ENCODE results near the gene PCDHGA10.
"Not testable (repeated sequence)": the region's sequence is repeated elsewhere in the genome, so short reads cannot be mapped to it uniquely, and the experiment has no call there.

Gene PCDHGA10

GRCh38 chr5:141392429-141393198 is 20.2 kb upstream of the PCDHGA10 start, which contains the start of gene PCDHGA8:
PCDHGA8 (plus strand) TSS chr5:141392633; CDS start chr5:141392814, 181 bp downstream.
- peak; percentile 38 for DNase-seq (ENCODE audit: low spot score)

DNA sequence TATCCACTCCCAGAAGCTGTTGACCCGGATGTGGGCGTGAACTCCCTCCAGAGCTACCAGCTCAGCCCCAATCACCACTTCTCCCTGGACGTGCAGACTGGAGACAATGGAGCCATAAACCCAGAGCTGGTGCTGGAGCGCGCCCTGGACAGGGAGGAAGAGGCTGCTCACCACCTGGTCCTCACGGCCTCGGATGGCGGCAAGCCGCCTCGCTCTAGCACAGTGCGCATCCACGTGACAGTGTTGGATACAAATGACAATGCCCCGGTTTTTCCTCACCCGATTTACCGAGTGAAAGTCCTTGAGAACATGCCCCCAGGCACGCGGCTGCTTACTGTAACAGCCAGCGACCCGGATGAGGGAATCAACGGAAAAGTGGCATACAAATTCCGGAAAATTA is 19.5 kb upstream of the PCDHGA10 start:
- DNase-seq (ENCODE audit: low spot score), result no peak

DNA sequence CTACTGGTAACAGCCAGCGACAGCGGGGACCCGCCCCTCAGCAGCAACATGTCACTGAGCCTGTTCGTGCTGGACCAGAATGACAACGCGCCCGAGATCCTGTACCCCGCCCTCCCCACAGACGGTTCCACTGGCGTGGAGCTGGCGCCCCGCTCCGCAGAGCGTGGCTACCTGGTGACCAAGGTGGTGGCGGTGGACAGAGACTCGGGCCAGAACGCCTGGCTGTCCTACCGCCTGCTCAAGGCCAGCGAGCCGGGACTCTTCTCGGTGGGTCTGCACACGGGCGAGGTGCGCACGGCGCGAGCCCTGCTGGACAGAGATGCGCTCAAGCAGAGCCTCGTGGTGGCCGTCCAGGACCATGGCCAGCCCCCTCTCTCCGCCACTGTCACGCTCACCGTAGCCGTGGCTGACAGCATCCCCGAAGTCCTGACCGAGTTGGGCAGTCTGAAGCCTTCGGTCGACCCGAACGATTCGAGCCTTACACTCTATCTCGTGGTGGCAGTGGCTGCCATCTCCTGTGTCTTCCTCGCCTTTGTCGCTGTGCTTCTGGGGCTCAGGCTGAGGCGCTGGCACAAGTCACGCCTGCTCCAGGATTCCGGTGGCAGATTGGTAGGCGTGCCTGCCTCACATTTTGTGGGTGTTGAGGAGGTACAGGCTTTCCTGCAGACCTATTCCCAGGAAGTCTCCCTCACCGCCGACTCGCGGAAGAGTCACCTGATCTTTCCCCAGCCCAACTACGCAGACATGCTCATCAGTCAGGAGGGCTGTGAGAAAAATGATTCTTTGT is 18.2 kb upstream of the PCDHGA10 start:
- DNase-seq (ENCODE audit: low spot score), result not testable (repeated sequence)

DNA sequence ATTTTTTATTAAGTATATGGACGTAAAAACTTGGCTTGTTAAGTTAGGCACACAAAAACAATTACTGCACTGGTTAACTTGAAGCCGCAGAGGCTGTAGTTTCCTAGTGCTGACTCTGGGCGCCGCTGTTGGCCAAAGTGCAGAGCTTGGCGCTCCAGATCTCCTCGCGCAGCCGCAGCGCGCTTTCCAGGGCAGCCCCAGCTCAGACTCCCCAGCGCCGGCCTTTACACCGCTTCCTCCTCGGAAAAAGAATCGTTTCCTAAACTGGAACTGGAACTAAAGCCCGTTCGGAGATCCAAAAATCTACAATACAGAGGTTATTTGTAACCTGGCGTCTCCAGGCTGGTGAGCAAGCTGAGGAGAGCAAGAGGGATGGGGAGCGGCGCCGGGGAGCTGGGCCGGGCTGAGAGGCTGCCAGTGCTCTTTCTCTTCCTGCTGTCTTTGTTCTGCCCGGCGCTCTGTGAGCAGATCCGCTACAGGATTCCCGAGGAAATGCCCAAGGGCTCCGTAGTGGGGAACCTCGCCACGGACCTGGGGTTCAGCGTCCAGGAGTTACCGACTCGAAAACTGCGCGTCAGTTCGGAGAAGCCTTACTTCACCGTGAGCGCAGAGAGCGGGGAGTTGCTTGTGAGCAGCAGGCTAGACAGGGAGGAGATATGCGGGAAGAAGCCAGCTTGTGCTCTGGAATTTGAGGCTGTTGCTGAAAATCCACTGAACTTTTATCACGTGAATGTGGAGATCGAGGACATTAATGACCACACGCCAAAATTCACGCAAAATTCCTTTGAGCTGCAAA is 14.8 kb upstream of the PCDHGA10 start, which contains the start of gene PCDHGB5:
Gene PCDHGB5, plus strand, starts transcription at position 192 of the 796 bp plus-strand sequence. Its CDS starts 181 bp downstream, at position 373.
- peak; percentile 50 for DNase-seq (ENCODE audit: low spot score)

DNA sequence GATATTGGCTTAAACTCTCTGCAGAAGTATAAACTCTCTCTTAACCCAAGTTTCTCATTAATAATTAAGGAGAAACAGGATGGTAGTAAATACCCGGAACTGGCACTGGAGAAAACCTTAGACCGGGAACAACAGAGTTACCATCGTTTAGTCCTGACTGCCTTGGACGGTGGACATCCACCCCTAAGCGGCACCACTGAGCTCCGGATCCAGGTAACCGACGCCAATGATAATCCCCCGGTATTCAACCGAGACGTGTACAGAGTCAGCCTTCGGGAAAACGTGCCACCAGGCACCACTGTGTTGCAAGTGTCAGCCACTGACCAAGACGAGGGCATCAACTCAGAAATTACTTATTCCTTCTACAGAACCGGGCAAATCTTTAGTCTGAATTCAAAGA is 14.2 kb upstream of the PCDHGA10 start:
- DNase-seq (ENCODE audit: low spot score), result no peak

DNA sequence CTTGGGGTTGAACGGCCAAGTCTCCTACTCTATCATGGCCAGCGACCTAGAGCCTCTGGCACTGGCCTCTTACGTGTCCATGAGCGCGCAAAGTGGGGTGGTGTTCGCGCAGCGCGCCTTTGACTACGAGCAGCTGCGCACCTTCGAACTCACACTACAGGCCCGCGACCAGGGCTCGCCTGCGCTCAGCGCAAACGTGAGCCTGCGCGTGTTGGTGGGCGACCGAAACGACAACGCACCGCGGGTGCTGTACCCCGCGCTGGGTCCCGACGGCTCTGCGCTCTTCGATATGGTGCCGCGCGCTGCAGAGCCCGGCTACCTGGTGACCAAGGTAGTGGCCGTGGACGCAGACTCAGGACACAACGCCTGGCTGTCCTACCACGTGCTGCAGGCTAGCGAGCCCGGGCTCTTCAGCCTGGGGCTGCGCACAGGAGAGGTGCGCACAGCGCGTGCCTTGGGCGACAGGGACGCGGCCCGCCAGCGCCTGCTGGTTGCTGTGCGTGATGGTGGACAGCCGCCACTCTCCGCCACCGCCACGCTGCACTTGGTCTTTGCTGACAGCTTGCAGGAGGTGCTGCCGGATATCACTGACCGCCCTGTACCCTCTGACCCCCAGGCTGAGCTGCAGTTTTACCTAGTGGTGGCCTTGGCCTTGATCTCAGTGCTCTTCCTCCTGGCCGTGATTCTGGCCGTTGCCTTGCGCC is 13.1 kb upstream of the PCDHGA10 start:
- DNase-seq (ENCODE audit: low spot score), result no peak

GRCh38 chr5:141402553-141403243 is 10.1 kb upstream of the PCDHGA10 start, which contains the start of gene PCDHGA9:
PCDHGA9 (plus strand) TSS chr5:141402778; CDS start chr5:141402953, 175 bp downstream.
- peak; percentile 55 for DNase-seq (ENCODE audit: low spot score)

- DNase-seq (ENCODE audit: low spot score), result no peak
These were observed 9.4 kb upstream of the PCDHGA10 start for GRCh38 chr5:141403387-141403786.

DNA sequence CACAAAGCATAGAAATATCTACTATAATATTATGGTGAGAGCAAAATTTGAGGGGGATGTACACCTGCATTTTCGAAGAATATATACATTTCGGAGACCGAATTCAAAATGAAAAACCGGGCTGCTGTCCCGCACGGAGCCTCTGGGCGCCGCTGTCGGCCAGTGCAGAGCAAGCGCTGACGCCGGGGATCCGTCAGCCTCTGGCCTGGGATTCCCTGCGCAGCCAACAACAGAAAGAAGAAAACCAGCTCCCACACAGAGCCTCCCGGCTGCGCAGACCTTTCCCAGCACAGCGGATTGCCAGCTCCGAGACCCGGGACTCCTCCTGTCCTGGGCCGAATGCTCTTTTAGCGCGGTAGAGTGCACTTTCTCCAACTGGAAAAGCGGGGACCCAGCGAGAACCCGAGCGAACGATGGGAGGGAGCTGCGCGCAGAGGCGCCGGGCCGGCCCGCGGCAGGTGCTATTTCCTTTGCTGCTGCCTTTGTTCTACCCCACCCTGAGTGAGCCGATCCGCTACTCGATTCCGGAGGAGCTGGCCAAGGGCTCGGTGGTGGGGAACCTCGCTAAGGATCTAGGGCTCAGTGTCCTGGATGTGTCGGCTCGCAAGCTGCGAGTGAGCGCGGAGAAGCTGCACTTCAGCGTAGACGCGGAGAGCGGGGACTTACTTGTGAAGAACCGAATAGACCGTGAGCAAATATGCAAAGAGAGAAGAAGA is 4.8 kb upstream of the PCDHGA10 start, which contains the start of gene PCDHGB6:
Gene PCDHGB6, plus strand, starts transcription at position 232 of the 716 bp plus-strand sequence. Its CDS starts 182 bp downstream, at position 414.
- not testable (repeated sequence) for DNase-seq (ENCODE audit: low spot score)

GRCh38 chr5:141409598-141410306 is 3.0 kb upstream of the PCDHGA10 start:
- DNase-seq (ENCODE audit: low spot score), result no peak

GRCh38 chr5:141411575-141411974 is 1.2 kb upstream of the PCDHGA10 start:
- DNase-seq (ENCODE audit: low spot score), result no peak

DNA sequence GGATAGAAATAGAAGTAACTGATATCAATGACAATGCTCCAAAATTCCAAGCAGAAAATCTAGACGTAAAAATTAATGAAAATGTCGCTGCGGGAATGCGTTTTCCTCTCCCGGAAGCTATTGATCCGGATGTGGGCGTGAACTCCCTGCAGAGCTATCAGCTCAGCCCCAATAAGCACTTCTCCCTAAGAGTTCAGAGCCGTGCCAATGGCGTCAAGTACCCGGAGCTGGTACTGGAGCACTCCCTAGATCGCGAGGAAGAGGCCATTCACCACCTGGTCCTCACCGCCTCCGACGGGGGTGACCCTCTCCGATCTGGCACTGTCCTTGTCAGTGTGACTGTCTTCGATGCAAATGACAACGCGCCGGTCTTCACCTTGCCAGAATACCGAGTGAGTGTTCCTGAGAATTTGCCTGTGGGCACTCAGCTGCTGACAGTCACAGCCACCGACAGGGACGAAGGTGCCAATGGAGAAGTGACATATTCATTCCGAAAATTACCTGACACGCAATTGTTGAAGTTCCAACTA is 818 bp downstream of the PCDHGA10 start:
- no peak for DNase-seq (ENCODE audit: low spot score)

- DNase-seq (ENCODE audit: low spot score), result not testable (repeated sequence)
These were observed 1.9 kb downstream of the PCDHGA10 start for GRCh38 chr5:141414548-141415274.

- not testable (repeated sequence) for DNase-seq (ENCODE audit: low spot score)
These were observed 2.5 kb downstream of the PCDHGA10 start for GRCh38 chr5:141415275-141415618.

DNA sequence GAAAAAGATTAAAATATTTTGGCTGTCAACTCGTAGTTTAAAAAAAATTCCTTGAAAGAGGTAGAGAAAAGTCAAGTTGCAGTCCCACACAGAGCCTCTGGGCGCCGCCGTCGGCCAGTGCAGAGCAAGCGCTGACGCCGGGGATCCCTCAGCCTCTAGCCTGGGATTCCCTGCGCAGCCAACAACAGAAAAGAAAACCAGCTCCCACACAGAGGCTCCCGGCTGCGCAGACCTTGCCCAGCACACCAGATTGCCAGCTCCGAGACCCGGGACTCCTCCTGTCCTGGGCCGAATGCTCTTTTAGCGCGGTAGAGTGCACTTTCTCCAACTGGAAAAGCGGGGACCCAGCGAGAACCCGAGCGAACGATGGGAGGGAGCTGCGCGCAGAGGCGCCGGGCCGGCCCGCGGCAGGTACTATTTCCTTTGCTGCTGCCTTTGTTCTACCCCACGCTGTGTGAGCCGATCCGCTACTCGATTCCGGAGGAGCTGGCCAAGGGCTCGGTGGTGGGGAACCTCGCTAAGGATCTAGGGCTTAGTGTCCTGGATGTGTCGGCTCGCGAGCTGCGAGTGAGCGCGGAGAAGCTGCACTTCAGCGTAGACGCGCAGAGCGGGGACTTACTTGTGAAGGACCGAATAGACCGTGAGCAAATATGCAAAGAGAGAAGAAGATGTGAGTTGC is 4.8 kb downstream of the PCDHGA10 start, which contains the start of gene PCDHGB7:
Gene PCDHGB7, plus strand, starts transcription at position 184 of the 679 bp plus-strand sequence. Its CDS starts 183 bp downstream, at position 367.
- DNase-seq (ENCODE audit: low spot score), result peak; percentile 83

DNA sequence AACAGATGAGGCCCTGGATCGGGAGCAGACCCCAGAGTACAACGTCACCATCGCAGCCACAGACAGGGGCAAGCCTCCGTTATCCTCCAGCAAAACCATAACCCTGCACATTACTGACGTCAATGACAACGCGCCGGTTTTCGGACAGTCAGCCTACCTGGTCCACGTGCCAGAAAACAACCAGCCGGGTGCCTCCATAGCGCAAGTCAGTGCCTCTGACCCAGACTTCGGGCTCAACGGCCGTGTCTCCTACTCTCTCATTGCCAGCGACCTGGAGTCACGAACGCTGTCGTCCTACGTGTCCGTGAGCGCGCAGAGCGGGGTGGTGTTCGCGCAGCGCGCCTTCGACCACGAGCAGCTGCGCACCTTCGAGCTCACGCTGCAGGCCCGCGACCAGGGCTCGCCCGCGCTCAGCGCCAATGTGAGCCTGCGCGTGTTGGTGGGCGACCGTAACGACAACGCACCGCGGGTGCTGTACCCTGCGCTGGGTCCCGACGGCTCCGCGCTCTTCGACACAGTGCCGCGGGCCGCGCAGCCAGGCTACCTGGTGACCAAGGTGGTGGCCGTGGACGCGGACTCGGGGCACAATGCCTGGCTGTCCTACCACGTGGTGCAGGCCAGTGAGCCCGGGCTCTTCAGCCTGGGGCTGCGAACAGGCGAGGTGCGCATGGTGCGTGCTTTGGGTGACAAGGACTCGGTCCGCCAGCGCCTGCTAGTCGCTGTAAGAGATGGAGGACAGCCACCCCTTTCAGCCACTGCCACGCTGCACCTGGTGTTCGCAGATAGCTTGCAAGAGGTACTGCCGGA is 6.5 kb downstream of the PCDHGA10 start:
- no peak for DNase-seq (ENCODE audit: low spot score)
